ENCODE data around the gene NIPSNAP3A.
A peak's percentile ranks its signal among the peaks of the same experiment; 100 is the strongest.

NIPSNAP3A gene

DNA sequence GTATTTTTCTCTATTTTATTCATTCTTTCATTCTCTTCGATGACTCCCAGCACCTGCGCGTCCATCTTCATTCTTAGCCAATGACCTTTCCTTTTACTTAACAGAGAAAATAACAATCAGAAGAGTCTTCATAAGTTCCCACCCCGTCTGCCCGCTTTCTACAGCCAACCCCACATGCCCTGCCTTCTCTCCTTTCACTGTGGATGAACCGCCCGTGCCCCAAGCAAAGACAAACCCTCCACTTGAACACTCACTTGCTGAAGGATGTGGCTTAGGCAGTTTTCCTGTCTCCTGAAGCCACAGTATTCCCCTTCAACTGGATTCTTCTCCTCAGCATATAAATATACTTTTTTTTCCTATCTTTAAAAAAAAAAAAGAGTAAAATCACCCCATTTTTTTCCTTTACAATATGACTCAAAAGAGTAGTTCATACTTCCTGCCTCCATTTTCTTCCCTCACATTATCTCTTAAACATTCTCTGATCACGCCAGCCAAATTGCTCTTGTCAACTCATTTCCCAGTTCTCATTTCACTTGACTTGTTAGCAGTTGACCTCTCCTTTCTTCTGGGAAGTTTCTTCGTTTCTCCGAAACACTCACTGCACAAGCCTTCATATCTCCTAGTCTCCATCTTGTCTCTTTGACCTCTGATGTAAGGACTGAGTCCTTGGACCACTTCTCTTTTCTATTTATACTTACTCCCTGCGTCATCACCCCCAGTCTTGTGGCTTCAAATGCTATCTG is 27.5 kb downstream of the NIPSNAP3A start:
- no peak for DNase-seq (ENCODE audit: low spot score)

DNA sequence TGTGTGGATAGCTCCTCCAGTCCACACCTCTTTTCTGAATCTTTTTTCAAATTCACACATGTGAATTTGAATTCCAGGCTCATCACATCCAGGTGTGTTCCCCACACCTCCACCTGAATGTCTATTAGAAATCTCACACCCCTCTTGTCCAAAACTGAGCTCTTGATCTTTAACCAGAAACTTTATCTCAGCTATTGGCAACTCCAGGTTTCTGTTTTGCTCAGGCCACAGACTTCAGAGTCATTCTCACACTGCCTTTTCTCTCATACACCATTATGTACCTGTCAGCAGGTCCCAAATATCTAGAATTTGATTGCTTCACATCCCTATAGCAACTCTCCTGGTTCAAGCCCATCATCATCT is 28.1 kb downstream of the NIPSNAP3A start:
- DNase-seq (ENCODE audit: low spot score), result no peak

DNA sequence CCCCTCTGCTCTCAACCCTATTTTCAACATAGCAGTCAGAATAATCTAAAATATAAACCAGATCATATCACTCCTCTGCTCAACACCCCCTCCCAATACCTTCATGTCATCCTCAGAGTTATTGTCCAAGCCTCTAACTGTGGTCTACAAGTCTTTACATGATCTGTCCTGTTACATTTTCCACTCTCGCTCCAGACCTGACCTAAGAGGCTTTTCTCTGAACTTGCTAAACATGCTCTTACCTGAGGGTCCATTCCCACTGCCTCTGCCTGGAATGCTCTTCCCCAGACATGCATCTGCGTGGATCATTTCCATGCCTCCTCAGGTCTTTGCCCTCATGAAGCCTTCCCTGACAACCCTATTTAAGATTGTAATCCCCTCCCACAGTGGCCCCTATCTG is 28.5 kb downstream of the NIPSNAP3A start:
- DNase-seq (ENCODE audit: low spot score), result no peak

DNA sequence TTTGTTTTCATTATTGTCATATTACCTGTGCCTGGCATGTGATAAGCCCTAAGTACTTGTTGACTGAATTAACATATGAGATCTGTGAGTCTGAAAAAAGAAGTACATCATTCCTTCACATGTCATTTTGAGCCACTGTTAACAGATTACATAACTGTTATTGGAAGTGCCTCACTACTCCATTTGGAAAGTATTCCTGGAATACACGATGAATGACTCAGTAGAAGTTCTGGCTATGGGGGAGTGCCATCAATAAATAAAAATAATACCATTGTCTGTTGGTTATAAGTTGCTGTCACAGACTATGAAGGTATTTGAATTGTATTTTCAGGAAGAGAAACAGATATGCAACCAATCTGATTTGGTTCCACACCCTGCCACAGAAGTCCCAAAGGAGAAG is 29.3 kb downstream of the NIPSNAP3A start:
- DNase-seq (ENCODE audit: low spot score), result no peak

DNA sequence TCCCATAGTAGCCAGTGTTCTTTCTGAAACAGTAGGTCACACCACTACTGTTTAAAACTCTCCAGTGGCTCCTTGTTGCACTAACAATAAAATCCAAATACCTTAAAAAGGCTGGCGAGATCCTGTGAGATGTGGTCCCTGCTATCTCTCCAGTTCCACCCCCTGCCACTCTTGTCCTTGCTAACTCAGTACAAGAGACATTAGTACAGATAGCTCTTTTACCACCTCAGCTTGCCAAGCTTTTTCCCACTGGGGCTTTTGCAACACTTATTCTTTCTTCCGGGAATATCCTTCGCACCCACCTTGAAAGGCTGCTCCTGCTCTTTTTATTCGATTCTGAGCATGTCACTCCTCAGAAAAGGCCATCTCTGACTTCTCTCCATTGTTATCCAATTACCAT is 31.3 kb downstream of the NIPSNAP3A start:
- DNase-seq (ENCODE audit: low spot score), result no peak

GRCh38 chr9:104779334-104779733 is 31.9 kb downstream of the NIPSNAP3A start:
- no peak for DNase-seq (ENCODE audit: low spot score)

GRCh38 chr9:104779946-104780535 is 32.6 kb downstream of the NIPSNAP3A start:
- DNase-seq (ENCODE audit: low spot score), result no peak

- peak; percentile 22 for DNase-seq (ENCODE audit: low spot score)
Measured at GRCh38 chr9:104780796-104781395, 33.4 kb downstream of the NIPSNAP3A start.

DNA sequence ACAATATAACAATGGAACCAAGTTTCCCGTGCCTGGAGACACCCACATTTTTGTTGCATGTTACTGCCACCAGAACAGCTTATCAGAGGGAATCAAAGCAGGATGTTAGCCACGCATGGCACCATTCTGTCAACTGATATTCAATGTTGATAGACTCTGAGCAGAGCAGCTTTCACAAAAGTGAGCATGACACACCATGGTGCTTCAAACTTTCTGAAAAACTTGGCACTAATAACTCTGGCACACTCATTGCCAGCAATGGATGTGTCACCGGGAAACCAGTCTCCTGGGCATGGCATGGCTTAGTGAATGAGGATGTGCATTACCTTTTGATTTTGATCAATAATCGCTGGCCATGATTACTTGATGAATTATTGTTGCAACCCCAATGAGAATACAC is 36.1 kb downstream of the NIPSNAP3A start:
- DNase-seq (ENCODE audit: low spot score), result no peak

GRCh38 chr9:104784098-104784497 is 36.6 kb downstream of the NIPSNAP3A start:
- DNase-seq (ENCODE audit: low spot score), result no peak

- no peak for DNase-seq (ENCODE audit: low spot score)
Measured at GRCh38 chr9:104786293-104786692, 38.8 kb downstream of the NIPSNAP3A start.

DNA sequence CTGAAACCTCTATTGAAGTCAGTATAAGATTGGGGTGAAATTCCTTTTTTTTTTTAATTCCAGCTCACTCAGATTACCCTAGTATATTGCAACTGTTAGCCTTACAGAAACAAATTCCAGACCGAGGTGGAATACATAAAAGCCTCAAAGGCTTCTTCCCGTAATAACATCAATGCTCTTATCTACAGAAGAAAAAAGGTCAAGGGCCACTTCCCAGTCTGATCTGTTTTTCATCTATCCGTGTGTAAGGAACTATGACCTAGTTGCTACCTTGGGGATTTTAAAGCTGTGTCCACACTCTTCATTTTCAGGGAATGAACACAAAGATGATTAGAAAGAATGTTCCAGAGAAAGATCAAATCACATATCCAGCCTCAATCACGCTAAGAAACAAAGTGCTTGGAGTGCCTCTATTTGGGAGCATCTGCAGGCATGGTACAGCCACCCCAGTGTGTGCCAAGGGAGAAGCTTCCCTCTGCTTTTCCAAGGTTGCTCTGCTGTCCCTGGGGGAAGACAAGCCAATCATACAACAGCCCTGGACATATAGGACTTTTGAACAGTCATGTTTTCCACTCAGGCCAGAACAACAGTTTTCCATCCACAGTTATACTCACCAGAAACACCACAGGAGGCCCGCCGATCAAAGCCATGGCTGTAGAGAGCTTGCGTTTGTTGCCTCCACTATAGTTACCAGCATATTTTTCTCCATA is 40.0 kb downstream of the NIPSNAP3A start:
- DNase-seq (ENCODE audit: low spot score), result no peak

- DNase-seq (ENCODE audit: low spot score), result peak; percentile 71
Measured at GRCh38 chr9:104788251-104788650, 40.8 kb downstream of the NIPSNAP3A start.

DNA sequence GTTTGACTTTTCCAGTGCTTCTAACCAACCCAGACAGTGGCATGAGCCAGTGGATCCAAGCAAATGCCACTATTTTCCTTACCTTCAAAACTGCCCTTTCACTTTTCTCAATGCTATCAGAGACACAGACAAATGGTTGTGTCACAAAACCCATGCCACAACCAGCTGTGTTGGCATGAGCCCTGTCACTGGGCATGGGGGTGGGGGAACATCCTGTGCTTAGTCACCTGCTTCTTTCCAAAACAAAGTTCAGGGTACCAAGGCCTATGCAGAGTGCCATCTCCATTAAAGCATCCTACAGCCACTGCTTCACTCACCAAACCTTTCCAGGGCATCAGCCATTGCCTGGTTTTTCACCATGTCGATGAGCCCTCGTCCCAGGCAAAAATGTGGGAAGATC is 46.6 kb downstream of the NIPSNAP3A start:
- DNase-seq (ENCODE audit: low spot score), result no peak

DNA sequence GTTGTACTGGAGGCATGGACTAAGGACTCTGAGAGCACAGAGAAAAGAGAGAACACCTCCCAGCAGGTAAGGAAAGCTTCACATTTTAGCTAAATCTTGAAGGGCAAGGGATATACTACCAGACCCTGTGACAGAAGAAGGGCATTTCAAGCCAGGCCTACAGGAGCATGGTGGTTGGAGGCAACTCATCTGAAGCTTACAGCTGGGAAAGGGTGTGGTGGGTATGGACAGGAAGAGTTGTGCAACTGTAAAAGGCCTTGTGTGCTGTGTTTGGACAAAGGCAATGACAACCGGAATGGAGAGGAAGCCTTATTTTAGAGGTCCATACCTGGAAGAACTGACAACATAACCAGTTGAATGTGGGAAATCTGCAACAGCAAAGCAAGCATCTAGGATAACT is 47.6 kb downstream of the NIPSNAP3A start:
- no peak for DNase-seq (ENCODE audit: low spot score)

GRCh38 chr9:104795857-104796256 is 48.4 kb downstream of the NIPSNAP3A start:
- DNase-seq (ENCODE audit: low spot score), result no peak

DNA sequence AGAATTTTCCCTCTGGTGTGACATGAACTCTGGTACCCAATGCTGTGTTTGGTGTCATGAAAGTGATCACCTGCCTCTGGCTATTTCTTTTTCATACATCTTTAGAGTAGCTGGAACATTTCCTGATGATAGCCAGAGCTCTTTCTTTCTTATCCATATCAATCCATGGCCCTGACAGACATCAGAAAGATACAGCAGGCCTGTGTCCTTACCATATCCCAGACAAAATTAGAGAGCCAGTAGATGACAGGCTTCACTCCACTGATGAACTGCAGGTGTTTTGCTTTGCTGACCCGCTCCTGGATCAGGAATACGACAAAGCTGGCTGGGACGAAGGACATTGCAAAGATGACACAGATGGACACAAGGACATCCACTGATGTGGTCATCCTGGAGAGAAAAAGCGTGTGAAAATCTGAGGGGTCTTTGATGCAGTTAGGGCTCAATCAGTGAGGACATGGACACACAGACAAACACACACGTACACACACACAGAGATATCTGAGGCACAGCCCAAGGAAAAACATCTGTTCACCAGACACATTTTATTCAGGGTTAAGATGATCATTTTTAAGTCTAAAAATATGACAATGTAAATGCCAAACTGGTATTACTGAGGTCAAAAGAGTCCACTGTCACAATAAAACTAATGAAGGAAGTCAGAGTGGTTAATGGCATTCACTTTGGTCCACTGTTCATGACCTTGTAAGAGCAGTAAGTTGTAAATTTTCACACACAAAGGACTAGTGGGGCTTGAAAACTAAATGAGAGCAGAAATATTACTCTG is 50.9 kb downstream of the NIPSNAP3A start:
- no peak for DNase-seq (ENCODE audit: low spot score)

- DNase-seq (ENCODE audit: low spot score), result no peak
Measured at GRCh38 chr9:104800068-104800785, 52.7 kb downstream of the NIPSNAP3A start.

DNA sequence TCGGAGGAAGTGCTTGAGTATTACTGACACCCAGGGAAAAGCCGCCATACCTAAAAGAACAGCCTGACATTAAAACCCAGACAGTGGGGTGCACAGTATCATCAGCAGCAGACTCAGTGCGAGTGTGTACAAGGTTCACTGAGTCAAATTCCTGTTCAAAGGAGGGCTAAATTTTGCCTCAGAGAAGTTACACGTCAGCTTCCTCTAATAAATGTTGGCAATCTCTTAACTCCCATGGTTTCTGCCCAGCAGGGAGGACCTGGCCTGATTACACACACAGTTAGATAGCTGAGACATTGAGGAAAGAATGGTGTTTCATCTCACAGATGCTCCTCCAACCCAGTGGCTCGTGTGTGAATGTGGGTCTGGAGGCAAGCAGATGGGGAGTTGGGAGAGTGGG is 54.6 kb downstream of the NIPSNAP3A start:
- peak; percentile 40 for DNase-seq (ENCODE audit: low spot score)

DNA sequence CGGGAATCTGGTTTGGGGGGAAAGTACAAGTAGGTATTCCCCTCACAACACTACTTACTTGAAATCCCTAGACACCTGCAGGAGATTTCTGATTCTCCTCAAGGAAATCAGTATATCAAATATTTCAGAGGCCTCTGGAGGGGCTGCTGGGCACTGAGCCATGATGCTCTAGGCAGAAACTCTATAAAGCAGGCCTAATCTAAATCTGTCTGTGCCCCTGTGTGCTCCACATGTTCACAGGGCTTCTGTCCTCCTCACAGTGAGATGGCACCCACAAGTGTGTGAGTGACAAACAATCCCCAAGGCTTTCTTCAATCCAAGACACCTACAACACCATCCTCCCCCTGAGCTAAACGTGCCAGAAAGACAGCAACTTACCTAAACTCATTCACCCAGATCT is 55.4 kb downstream of the NIPSNAP3A start:
- no peak for DNase-seq (ENCODE audit: low spot score)

GRCh38 chr9:104805441-104805840 is 58.0 kb downstream of the NIPSNAP3A start:
- DNase-seq (ENCODE audit: low spot score), result no peak

Measured in cerebellar cortex (tissue), 1 donor.